ENCODE measurements around the gene HTR1E. TPM values are rescaled to one million over a fixed set of nuclear protein-coding genes. Genes with fewer than 3 reads are reported as not detected.

The HTR1E gene
- total and polyA plus RNA-seq, 2 donors (not counting 1 experiment from before 2014, with no cell fraction given) = not detected

GRCh38 chr6:87012035-87012434 lies 74.7 kb downstream of the HTR1E start:
- Histone ChIP-seq H2AFZ (ENCODE audit: low read length) (no peak overlapping the region), H3K4me3 (replicated peaks in 1 of 4; ENCODE audit: control extremely low read depth in 1 of 4, insufficient read depth in 1 of 4, low read depth in 3 of 4, low read length in 4 of 4) (no peak overlapping the region), H3K4me2 (ENCODE audit: extremely low read depth, insufficient read depth, low read length) (no peak overlapping the region), H3K27ac (ENCODE audit: insufficient read depth, low read length) (no peak overlapping the region), H3K27me3 (ENCODE audit: control insufficient read depth, insufficient read depth, low read length) (no peaks in the 10 kb centered on the region), H3K36me3 (ENCODE audit: control insufficient read depth, insufficient read depth, low read length) (no peaks in the 10 kb centered on the region), H3K4me1 (ENCODE audit: control insufficient read depth, extremely low read depth, insufficient read depth, low read length) (no peaks in the 10 kb centered on the region), H4K20me1 (ENCODE audit: control insufficient read depth, extremely low read depth, insufficient read depth, low read length) (no peaks in the 10 kb centered on the region), H3K9ac (ENCODE audit: insufficient read depth, low read length) (no peak overlapping the region), H3K79me2 (ENCODE audit: control insufficient read depth, insufficient read depth, low read length) (no peaks in the 10 kb centered on the region), H3K9me3 (ENCODE audit: control insufficient read depth, insufficient read depth, low read depth, low read length) (no peaks in the 10 kb centered on the region)
- TF ChIP-seq EZH2 (IDR thresholded peaks at IDR 0.05; ENCODE audit: low read length, missing control alignments) = no peak
- TF ChIP-seq CTCF (conservative IDR thresholded peaks at IDR 0.05 in 1 of 2, IDR thresholded peaks at IDR 0.05 in 1 of 2; ENCODE audit: low read depth in 1 of 2, low read length in 2 of 2) = no peak
- DNase-seq (ENCODE audit: low read depth in 2 of 2) = no peak

- TF ChIP-seq EZH2 (IDR thresholded peaks at IDR 0.05; ENCODE audit: low read length, missing control alignments) (no peak), CTCF (conservative IDR thresholded peaks at IDR 0.05 in 1 of 2, IDR thresholded peaks at IDR 0.05 in 1 of 2; ENCODE audit: low read depth in 1 of 2, low read length in 2 of 2) (no peak)
- Histone ChIP-seq H3K4me2 (ENCODE audit: extremely low read depth, insufficient read depth, low read length) (no peak overlapping the region), H3K4me3 (replicated peaks in 1 of 4; ENCODE audit: control extremely low read depth in 1 of 4, insufficient read depth in 1 of 4, low read depth in 3 of 4, low read length in 4 of 4) (no peak overlapping the region), H3K27me3 (ENCODE audit: control insufficient read depth, insufficient read depth, low read length) (no peaks in the 10 kb centered on the region), H3K9ac (ENCODE audit: insufficient read depth, low read length) (no peak overlapping the region), H3K36me3 (ENCODE audit: control insufficient read depth, insufficient read depth, low read length) (no peaks in the 10 kb centered on the region), H4K20me1 (ENCODE audit: control insufficient read depth, extremely low read depth, insufficient read depth, low read length) (no peaks in the 10 kb centered on the region), H3K79me2 (ENCODE audit: control insufficient read depth, insufficient read depth, low read length) (no peaks in the 10 kb centered on the region), H3K27ac (ENCODE audit: insufficient read depth, low read length) (no peak overlapping the region), H3K9me3 (ENCODE audit: control insufficient read depth, insufficient read depth, low read depth, low read length) (no peaks in the 10 kb centered on the region), H3K4me1 (ENCODE audit: control insufficient read depth, extremely low read depth, insufficient read depth, low read length) (no peaks in the 10 kb centered on the region), H2AFZ (ENCODE audit: low read length) (no peak overlapping the region)
- no peak for DNase-seq (ENCODE audit: low read depth in 2 of 2)
Observed at GRCh38 chr6:87012743-87013142, 75.4 kb downstream of the HTR1E start.

GRCh38 chr6:87016772-87017171 lies 79.4 kb downstream of the HTR1E start:
- H3K79me2 ChIP-seq (ENCODE audit: control insufficient read depth, insufficient read depth, low read length) = no peaks in the 10 kb centered on the region
- no peak for DNase-seq (ENCODE audit: low read depth in 2 of 2)
- no peaks in the 10 kb centered on the region for H3K9me3 ChIP-seq (ENCODE audit: control insufficient read depth, insufficient read depth, low read depth, low read length)
- H3K27ac ChIP-seq (ENCODE audit: insufficient read depth, low read length) = no peak overlapping the region
- no peaks in the 10 kb centered on the region for H4K20me1 ChIP-seq (ENCODE audit: control insufficient read depth, extremely low read depth, insufficient read depth, low read length)
- TF ChIP-seq EZH2 (IDR thresholded peaks at IDR 0.05; ENCODE audit: low read length, missing control alignments) = no peak
- no peak for TF ChIP-seq CTCF (conservative IDR thresholded peaks at IDR 0.05 in 1 of 2, IDR thresholded peaks at IDR 0.05 in 1 of 2; ENCODE audit: low read depth in 1 of 2, low read length in 2 of 2)
- no peak overlapping the region for H3K4me3 ChIP-seq (replicated peaks in 1 of 4; ENCODE audit: control extremely low read depth in 1 of 4, insufficient read depth in 1 of 4, low read depth in 3 of 4, low read length in 4 of 4)
- no peak overlapping the region for H3K4me2 ChIP-seq (ENCODE audit: extremely low read depth, insufficient read depth, low read length)
- H3K36me3 ChIP-seq (ENCODE audit: control insufficient read depth, insufficient read depth, low read length) = no peaks in the 10 kb centered on the region
- no peak overlapping the region for H3K9ac ChIP-seq (ENCODE audit: insufficient read depth, low read length)
- no peaks in the 10 kb centered on the region for H3K27me3 ChIP-seq (ENCODE audit: control insufficient read depth, insufficient read depth, low read length)
- H2AFZ ChIP-seq (ENCODE audit: low read length) = no peak overlapping the region
- H3K4me1 ChIP-seq (ENCODE audit: control insufficient read depth, extremely low read depth, insufficient read depth, low read length) = no peaks in the 10 kb centered on the region
